Tibial nerve (tissue), 4 donors: ENCODE data around the gene TAB2. TPM values are rescaled to one million over a fixed set of nuclear protein-coding genes. Genes with fewer than 3 reads are reported as not detected.

Experiments used
- DNase-seq, 2 donors: peaks; one replicate each; pipeline ENCODE4 v3.0.0-alpha.2; 2019; ENCODE audit warnings: low spot score in 2 of 2
- H3K27ac ChIP-seq, 4 donors: fragments of 200-600 bp; sonication (generic) in 3 of 4; one replicate each; pipeline ENCODE4 v1.5.1; 2017 to 2019; ENCODE audit warnings: mild to moderate bottlenecking in 1 of 4
- H3K27me3 ChIP-seq, 2 donors: fragments of 200-600 bp; sonication (generic) in 1 of 2; one replicate each; pipeline versions ENCODE4 v1.5.1 to v1.6.0; 2017 to 2019
- H3K36me3 ChIP-seq, 3 donors: fragments of 200-600 bp; sonication (generic); one replicate each; pipeline ENCODE4 v1.5.1; 2018 to 2019
- H3K4me1 ChIP-seq, 4 donors: fragments of 200-600 bp; sonication (generic) in 3 of 4; one replicate each; pipeline ENCODE4 v1.5.1; 2017 to 2019
- H3K4me3 ChIP-seq, 4 donors: fragments of 200-600 bp; sonication (generic) in 3 of 4; one replicate each; pipeline ENCODE4 v1.5.1; 2017 to 2019; ENCODE audit warnings: mild to moderate bottlenecking in 1 of 4, moderate library complexity in 1 of 4
- H3K9me3 ChIP-seq, 4 donors: fragments of 200-600 bp; sonication (generic) in 3 of 4; one replicate each; pipeline ENCODE4 v1.5.1; 2017 to 2019
- EP300 ChIP-seq, 2 donors: sonication (generic); formaldehyde crosslinking; IDR thresholded peaks; one replicate each; pipeline ENCODE4 v1.6.1; 2017; ENCODE audit warnings: antibody characterized with exemption in 2 of 2, mild to moderate bottlenecking in 1 of 2
- POLR2A ChIP-seq, 2 donors: fragments of 450-650 bp; IDR thresholded peaks; one replicate each; pipeline ENCODE4 v1.6.1; 2017; ENCODE audit warnings: antibody characterized with exemption in 2 of 2, mild to moderate bottlenecking in 2 of 2, moderate library complexity in 2 of 2
- WGBS, 2 donors: methylation state at CpG; one replicate each; pipeline ENCODE4 v1.1.5; 2018; 5-methylcytosine and 5-hydroxymethylcytosine counted together
- total RNA-seq, 4 donors: library from RNA; depleted of rRNA; stranded (reverse); fragments of >200 nt; gene quantifications; one replicate each; pipeline ENCODE4 v1.1.0, GENCODE V29; 2016
- TF ChIP-seq, protein P1 (sequence below), 5 experiments: fragments of 200-600 bp in 3 of 5; fragments of 450-650 bp in 2 of 5; sonication (generic) in 3 of 5; IDR thresholded peaks; one replicate each; pipeline ENCODE4 v1.5.1; 2016 to 2019; ENCODE audit warnings: antibody characterized with exemption in 5 of 5, mild to moderate bottlenecking in 3 of 5, moderate library complexity in 2 of 5

Gene TAB2
- total RNA-seq, 4 donors from 2014 or later = 57.5 to 101 (median 74.7) TPM

DNA sequence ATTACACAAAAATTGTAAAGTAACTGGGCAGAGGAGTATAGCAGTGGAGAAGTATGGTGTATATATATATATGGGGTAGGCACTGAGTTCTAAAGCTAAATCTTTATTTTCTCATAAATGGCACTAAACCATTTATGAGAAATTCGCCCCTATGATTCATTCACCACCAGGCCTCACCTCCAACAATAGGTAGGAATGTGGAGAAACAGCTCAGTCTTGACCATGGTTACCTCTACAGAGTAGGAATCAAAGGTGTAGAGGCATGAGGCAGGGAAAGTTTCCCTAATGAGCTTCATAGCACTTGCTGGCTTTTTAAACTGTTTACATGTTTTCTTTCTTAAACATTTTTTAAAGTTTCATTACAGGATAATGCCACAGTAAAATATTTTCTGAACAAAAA, 45.6 kb downstream of the TAB2 start:
- H3K4me1 ChIP-seq = peaks cover 0 to 63% (median 11%) of the 10 kb centered on the region in 4 donors

DNA sequence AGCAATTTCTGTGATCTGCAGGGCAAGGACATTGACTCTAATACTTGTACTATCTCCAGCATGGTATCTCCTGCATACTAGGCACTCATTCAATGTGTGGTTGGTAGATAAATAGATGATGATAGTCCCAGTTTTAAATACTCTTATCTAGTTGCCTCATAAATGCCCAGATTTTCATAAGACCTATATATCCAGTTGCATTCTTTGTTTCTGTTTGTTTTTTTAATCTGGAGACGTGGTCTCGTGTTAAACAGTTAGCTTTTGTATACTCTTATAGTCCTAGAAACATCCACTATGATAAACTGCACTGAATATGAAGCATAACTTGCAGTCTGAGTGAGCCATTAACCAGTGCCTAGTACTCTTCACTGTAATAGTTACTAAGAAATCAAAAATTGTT, 47.0 kb downstream of the TAB2 start:
- no peak overlapping the region for H3K27ac ChIP-seq
- WGBS, 2 donors = 36 to 40% methylated on average over 2 of the region's 2 CpGs
- H3K27me3 ChIP-seq = no peaks in the 10 kb centered on the region
- no peaks in the 10 kb centered on the region for H3K9me3 ChIP-seq
- H3K4me3 ChIP-seq = no peak overlapping the region
- DNase-seq = no peak
- H3K36me3 ChIP-seq = no peaks in the 10 kb centered on the region
- H3K4me1 ChIP-seq = peaks cover 0 to 57% (median 14%) of the 10 kb centered on the region in 4 donors
- TF ChIP-seq POLR2A (IDR thresholded peaks at IDR 0.05) = no peak
- no peak for TF ChIP-seq EP300 (IDR thresholded peaks at IDR 0.05)
- TF ChIP-seq, protein P1, sequence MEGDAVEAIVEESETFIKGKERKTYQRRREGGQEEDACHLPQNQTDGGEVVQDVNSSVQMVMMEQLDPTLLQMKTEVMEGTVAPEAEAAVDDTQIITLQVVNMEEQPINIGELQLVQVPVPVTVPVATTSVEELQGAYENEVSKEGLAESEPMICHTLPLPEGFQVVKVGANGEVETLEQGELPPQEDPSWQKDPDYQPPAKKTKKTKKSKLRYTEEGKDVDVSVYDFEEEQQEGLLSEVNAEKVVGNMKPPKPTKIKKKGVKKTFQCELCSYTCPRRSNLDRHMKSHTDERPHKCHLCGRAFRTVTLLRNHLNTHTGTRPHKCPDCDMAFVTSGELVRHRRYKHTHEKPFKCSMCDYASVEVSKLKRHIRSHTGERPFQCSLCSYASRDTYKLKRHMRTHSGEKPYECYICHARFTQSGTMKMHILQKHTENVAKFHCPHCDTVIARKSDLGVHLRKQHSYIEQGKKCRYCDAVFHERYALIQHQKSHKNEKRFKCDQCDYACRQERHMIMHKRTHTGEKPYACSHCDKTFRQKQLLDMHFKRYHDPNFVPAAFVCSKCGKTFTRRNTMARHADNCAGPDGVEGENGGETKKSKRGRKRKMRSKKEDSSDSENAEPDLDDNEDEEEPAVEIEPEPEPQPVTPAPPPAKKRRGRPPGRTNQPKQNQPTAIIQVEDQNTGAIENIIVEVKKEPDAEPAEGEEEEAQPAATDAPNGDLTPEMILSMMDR (IDR thresholded peaks at IDR 0.05) = no peak

More for the DNA sequence above, 45.6 kb downstream of the TAB2 start:
- no peak for DNase-seq
- 77 to 92% methylated on average over 1 of the region's 1 CpG for whole genome bisulfite sequencing, 2 donors
- H3K36me3 ChIP-seq = no peaks in the 10 kb centered on the region
- H3K9me3 ChIP-seq = no peaks in the 10 kb centered on the region
- TF ChIP-seq, protein P1 (IDR thresholded peaks at IDR 0.05) = no peak
- no peak for TF ChIP-seq EP300 (IDR thresholded peaks at IDR 0.05)
- no peak for TF ChIP-seq POLR2A (IDR thresholded peaks at IDR 0.05)
- no peaks in the 10 kb centered on the region for H3K27me3 ChIP-seq
- no peak overlapping the region for H3K4me3 ChIP-seq
- no peak overlapping the region for H3K27ac ChIP-seq

- no peak for DNase-seq
- no peaks in the 10 kb centered on the region for H3K27me3 ChIP-seq
- peaks cover 0 to 58% (median 14%) of the 10 kb centered on the region in 4 donors for H3K4me1 ChIP-seq
- TF ChIP-seq, protein P1 (IDR thresholded peaks at IDR 0.05) = no peak
- TF ChIP-seq EP300 (IDR thresholded peaks at IDR 0.05) (no peak), POLR2A (IDR thresholded peaks at IDR 0.05) (no peak)
- no peaks in the 10 kb centered on the region for H3K36me3 ChIP-seq
- H3K9me3 ChIP-seq = no peaks in the 10 kb centered on the region
- no peak overlapping the region for H3K4me3 ChIP-seq
- no peak overlapping the region for H3K27ac ChIP-seq
These were observed 47.7 kb downstream of the TAB2 start for GRCh38 chr6:149365197-149365596.

GRCh38 chr6:149366267-149366921, 48.9 kb downstream of the TAB2 start:
- H3K9me3 ChIP-seq = no peaks in the 10 kb centered on the region
- TF ChIP-seq, protein P1 (IDR thresholded peaks at IDR 0.05) = no peak
- TF ChIP-seq EP300 (IDR thresholded peaks at IDR 0.05) (no peak), POLR2A (IDR thresholded peaks at IDR 0.05) (no peak)
- H3K4me3 ChIP-seq = no peak overlapping the region
- WGBS, 2 donors = 63 to 65% methylated on average over 4 of the region's 4 CpGs
- H3K27ac ChIP-seq = no peak overlapping the region
- no peak for DNase-seq
- no peaks in the 10 kb centered on the region for H3K27me3 ChIP-seq
- H3K36me3 ChIP-seq = peaks cover 0 to 4% (median 0%) of the 10 kb centered on the region in 3 donors
- H3K4me1 ChIP-seq = peaks cover 0 to 64% (median 14%) of the 10 kb centered on the region in 4 donors

DNA sequence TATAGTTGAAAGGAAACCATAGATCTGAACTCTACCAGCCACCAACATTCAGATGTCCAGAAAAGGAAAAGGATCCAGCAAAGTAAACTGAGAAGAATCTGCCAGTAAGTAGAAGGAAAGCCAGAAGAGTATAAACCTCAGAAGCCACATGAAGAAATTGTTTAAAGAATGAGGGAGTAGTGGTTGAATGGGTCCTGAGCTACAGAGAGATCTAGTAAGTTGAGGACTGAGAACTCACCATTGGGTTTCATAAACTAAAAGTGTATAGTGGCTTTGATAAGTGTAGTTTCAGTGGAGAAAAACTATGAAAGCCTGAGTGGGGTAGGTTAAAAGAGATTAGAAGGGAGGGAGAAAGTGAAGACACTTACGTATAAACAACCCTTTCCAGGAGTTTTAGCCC, 50.6 kb downstream of the TAB2 start:
- peaks cover 0 to 70% (median 14%) of the 10 kb centered on the region in 4 donors for H3K4me1 ChIP-seq
- no peak overlapping the region for H3K4me3 ChIP-seq
- TF ChIP-seq, protein P1 (IDR thresholded peaks at IDR 0.05) = no peak
- TF ChIP-seq POLR2A (IDR thresholded peaks at IDR 0.05) (no peak), EP300 (IDR thresholded peaks at IDR 0.05) (no peak)
- no peak for DNase-seq
- no peak overlapping the region for H3K27ac ChIP-seq
- H3K9me3 ChIP-seq = no peaks in the 10 kb centered on the region
- H3K36me3 ChIP-seq = peaks cover 0 to 9% (median 0%) of the 10 kb centered on the region in 3 donors
- H3K27me3 ChIP-seq = no peaks in the 10 kb centered on the region
- 77 to 78% methylated on average over 1 of the region's 1 CpG for WGBS, 2 donors
